Stomach (tissue), 9 donors: ENCODE data around the gene LSM14A. TPM values are rescaled to one million over a fixed set of nuclear protein-coding genes. Genes with fewer than 3 reads are reported as not detected.

Experiments used
- DNase-seq, 2 donors: peaks; one replicate each; pipeline versions ENCODE4 v3.0.0 to v3.0.0-alpha.2; 2013 to 2019
- H3K27ac ChIP-seq, 5 donors: fragments of 200-600 bp in 4 of 5; sonication (generic) in 4 of 5; one replicate each; pipeline ENCODE4 v1.5.1; 2013 to 2019; ENCODE audit warnings: mild to moderate bottlenecking in 1 of 5, moderate library complexity in 1 of 5
- H3K27me3 ChIP-seq, 3 donors: fragments of 200-600 bp; sonication (generic); one replicate each; pipeline ENCODE4 v1.5.1; 2017 to 2019; ENCODE audit warnings: mixed run types in 1 of 3
- H3K36me3 ChIP-seq, 4 donors: fragments of 200-600 bp; sonication (generic); 1 replicate in 3 of 4; 2 replicates in 1 of 4; pipeline ENCODE4 v1.5.1; 2016 to 2019
- H3K4me1 ChIP-seq, 4 donors: fragments of 200-600 bp; sonication (generic); one replicate each; pipeline ENCODE4 v1.5.1; 2016 to 2019
- H3K4me3 ChIP-seq, 4 donors: fragments of 200-600 bp; sonication (generic) in 3 of 4; one replicate each; pipeline ENCODE4 v1.5.1; 2016 to 2019; ENCODE audit warnings: mild to moderate bottlenecking in 1 of 4
- H3K9me3 ChIP-seq, 4 donors: fragments of 200-600 bp; sonication (generic); one replicate each; pipeline ENCODE4 v1.5.1; 2016 to 2019
- CTCF ChIP-seq, 7 experiments: fragments of 450-650 bp in 4 of 7; fragments of 200-600 bp in 3 of 7; sonication (generic) in 3 of 7; IDR thresholded peaks; one replicate each; pipeline ENCODE4 v1.5.1; 2016 to 2019; ENCODE audit warnings: antibody characterized with exemption in 7 of 7, control low read depth in 2 of 7, mild to moderate bottlenecking in 1 of 7
- EP300 ChIP-seq: sonication (generic); formaldehyde crosslinking; IDR thresholded peaks from one replicate; pipeline ENCODE4 v1.6.1; 2017; ENCODE audit warnings: antibody characterized with exemption
- POLR2A ChIP-seq, 4 donors: fragments of 450-650 bp; IDR thresholded peaks; one replicate each; pipeline ENCODE4 v1.6.1; 2016; ENCODE audit warnings: antibody characterized with exemption in 4 of 4, control low read depth in 2 of 4, mild to moderate bottlenecking in 1 of 4, moderate library complexity in 1 of 4
- POLR2AphosphoS5 ChIP-seq, 3 donors: sonication (generic); formaldehyde crosslinking; IDR thresholded peaks; one replicate each; pipeline ENCODE4 v1.6.1; 2016; ENCODE audit warnings: antibody characterized with exemption in 3 of 3
- WGBS, 5 donors: extraction: QIAGEN DNeasy Blood & Tissue Kit in 3 of 5; methylation state at CpG; one replicate each; pipeline versions ENCODE4 v1.1.5 to v1.1.7; 2013 to 2018; 5-methylcytosine and 5-hydroxymethylcytosine counted together
- intact Hi-C: fragments of 100-400 bp; cut with DNase I; formaldehyde crosslinking; loops from one replicate; pipeline ENCODE4 v1.15.1; 2023; ENCODE audit warnings: low total_unique reads
- polyA plus RNA-seq, 3 donors: library from polyadenylated mRNA; stranded (reverse); fragments of 200-250 nt; gene quantifications; one replicate each; pipeline ENCODE4 v1.2.3, GENCODE V29; 2013
- total RNA-seq, 5 donors: library from RNA; depleted of rRNA; stranded (reverse); fragments of >200 nt; gene quantifications; one replicate each; pipeline versions ENCODE4 v1.1.0 to v1.2.3, GENCODE V29; 2014 to 2016
- donor health status: healthy with polysubstance abuse.
- donor health status: Bipolar disorder and iron deficiency.
- donor health status: healthy.

LSM14A gene
- total and polyA plus RNA-seq, 8 donors = 38.4 to 227 (median 111) TPM

- TF ChIP-seq POLR2AphosphoS5 (IDR thresholded peaks at IDR 0.05) (no peak), EP300 (no peak), CTCF (IDR thresholded peaks at IDR 0.05) (no peak), POLR2A (IDR thresholded peaks at IDR 0.05) (no peak)
- Histone ChIP-seq H3K36me3 (peaks cover 0 to 8% (median 3%) of the 10 kb centered on the region in 4 donors), H3K9me3 (no peaks in the 10 kb centered on the region), H3K4me3 (peak overlapping the region in 1 of 4 donors; percentile 11), H3K4me1 (peaks cover 67 to 100% (median 99%) of the 10 kb centered on the region in 4 donors), H3K27ac (peak overlapping the region in 1 of 5 donors; percentile 38), H3K27me3 (no peaks in the 10 kb centered on the region)
- intact Hi-C loops = no loop called here
- DNase-seq = no peak
- 39 to 77% (median 50%) methylated on average over 2 of the region's 2 CpGs for WGBS, 5 donors
Observed at GRCh38 chr19:34178274-34178610, 5.9 kb downstream of the LSM14A start.

DNA sequence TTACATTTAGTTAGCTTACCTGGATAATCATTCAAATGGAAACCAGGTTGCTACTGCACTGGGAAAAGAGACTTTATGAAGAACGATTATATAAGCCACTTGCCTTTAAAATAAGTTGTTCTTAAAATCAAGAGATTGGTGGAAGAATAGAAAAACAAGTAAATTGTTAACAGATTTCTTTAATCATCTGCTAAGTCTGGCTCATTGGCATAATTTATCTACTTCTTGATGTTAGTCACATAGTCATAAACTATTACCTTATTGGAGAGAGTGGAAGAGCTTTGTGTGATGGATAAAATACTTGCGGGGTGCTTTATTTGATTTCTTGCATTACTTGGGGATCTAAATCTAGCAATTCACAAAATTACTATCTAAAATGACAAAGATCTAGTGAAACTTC lies 6.8 kb downstream of the LSM14A start:
- DNase-seq = no peak
- H3K4me1 ChIP-seq = peaks cover 62 to 100% (median 99%) of the 10 kb centered on the region in 4 donors
- H3K4me3 ChIP-seq = no peak overlapping the region
- no peaks in the 10 kb centered on the region for H3K9me3 ChIP-seq
- H3K27ac ChIP-seq = peak overlapping the region in 2 of 5 donors; percentile 21 to 44
- intact Hi-C loops = no loop called here
- H3K36me3 ChIP-seq = peaks cover 0 to 8% (median 3%) of the 10 kb centered on the region in 4 donors
- no peak for TF ChIP-seq POLR2AphosphoS5 (IDR thresholded peaks at IDR 0.05)
- TF ChIP-seq EP300 = no peak
- no peak for TF ChIP-seq POLR2A (IDR thresholded peaks at IDR 0.05)
- no peak for TF ChIP-seq CTCF (IDR thresholded peaks at IDR 0.05)
- WGBS, 5 donors = 44 to 65% (median 56%) methylated on average over 2 of the region's 2 CpGs
- no peaks in the 10 kb centered on the region for H3K27me3 ChIP-seq

- peaks cover 57 to 100% (median 98%) of the 10 kb centered on the region in 4 donors for H3K4me1 ChIP-seq
Observed at GRCh38 chr19:34180273-34180672, 8.0 kb downstream of the LSM14A start.

GRCh38 chr19:34180709-34181108 lies 8.4 kb downstream of the LSM14A start:
- no peak for TF ChIP-seq POLR2A (IDR thresholded peaks at IDR 0.05)
- no peak for TF ChIP-seq EP300
- TF ChIP-seq POLR2AphosphoS5 (IDR thresholded peaks at IDR 0.05) = no peak
- TF ChIP-seq CTCF (IDR thresholded peaks at IDR 0.05) = no peak
- H3K4me3 ChIP-seq = no peak overlapping the region
- 75 to 80% (median 77%) methylated on average over 5 of the region's 5 CpGs for WGBS, 5 donors
- H3K9me3 ChIP-seq = no peaks in the 10 kb centered on the region
- H3K27ac ChIP-seq = no peak overlapping the region
- no peak for DNase-seq
- H3K36me3 ChIP-seq = peaks cover 0 to 8% (median 3%) of the 10 kb centered on the region in 4 donors
- peaks cover 61 to 100% (median 97%) of the 10 kb centered on the region in 4 donors for H3K4me1 ChIP-seq
- intact Hi-C loops = no loop called here
- no peaks in the 10 kb centered on the region for H3K27me3 ChIP-seq

More at GRCh38 chr19:34180273-34180672, 8.0 kb downstream of the LSM14A start:
- no peaks in the 10 kb centered on the region for H3K27me3 ChIP-seq
- TF ChIP-seq EP300 (no peak), POLR2AphosphoS5 (IDR thresholded peaks at IDR 0.05) (no peak), CTCF (IDR thresholded peaks at IDR 0.05) (no peak), POLR2A (IDR thresholded peaks at IDR 0.05) (no peak)
- 87 to 96% (median 89%) methylated on average over 2 of the region's 2 CpGs for WGBS, 5 donors
- peak overlapping the region in 1 of 5 donors; percentile 21 for H3K27ac ChIP-seq
- no peak overlapping the region for H3K4me3 ChIP-seq
- intact Hi-C loops = no loop called here
- H3K36me3 ChIP-seq = peaks cover 0 to 8% (median 3%) of the 10 kb centered on the region in 4 donors
- no peaks in the 10 kb centered on the region for H3K9me3 ChIP-seq
- DNase-seq = no peak
